ENCODE data around the gene IRF2BPL. TPM values are rescaled to one million over a fixed set of nuclear protein-coding genes. Genes with fewer than 3 reads are reported as not detected.
A peak's percentile ranks its signal among the peaks of the same experiment; 100 is the strongest.
"Not testable (repeated sequence)": the region's sequence is repeated elsewhere in the genome, so short reads cannot be mapped to it uniquely, and the experiment has no call there.

IRF2BPL gene
- total RNA-seq, 1 experiment from 2014 or later: 83.3 TPM

DNA sequence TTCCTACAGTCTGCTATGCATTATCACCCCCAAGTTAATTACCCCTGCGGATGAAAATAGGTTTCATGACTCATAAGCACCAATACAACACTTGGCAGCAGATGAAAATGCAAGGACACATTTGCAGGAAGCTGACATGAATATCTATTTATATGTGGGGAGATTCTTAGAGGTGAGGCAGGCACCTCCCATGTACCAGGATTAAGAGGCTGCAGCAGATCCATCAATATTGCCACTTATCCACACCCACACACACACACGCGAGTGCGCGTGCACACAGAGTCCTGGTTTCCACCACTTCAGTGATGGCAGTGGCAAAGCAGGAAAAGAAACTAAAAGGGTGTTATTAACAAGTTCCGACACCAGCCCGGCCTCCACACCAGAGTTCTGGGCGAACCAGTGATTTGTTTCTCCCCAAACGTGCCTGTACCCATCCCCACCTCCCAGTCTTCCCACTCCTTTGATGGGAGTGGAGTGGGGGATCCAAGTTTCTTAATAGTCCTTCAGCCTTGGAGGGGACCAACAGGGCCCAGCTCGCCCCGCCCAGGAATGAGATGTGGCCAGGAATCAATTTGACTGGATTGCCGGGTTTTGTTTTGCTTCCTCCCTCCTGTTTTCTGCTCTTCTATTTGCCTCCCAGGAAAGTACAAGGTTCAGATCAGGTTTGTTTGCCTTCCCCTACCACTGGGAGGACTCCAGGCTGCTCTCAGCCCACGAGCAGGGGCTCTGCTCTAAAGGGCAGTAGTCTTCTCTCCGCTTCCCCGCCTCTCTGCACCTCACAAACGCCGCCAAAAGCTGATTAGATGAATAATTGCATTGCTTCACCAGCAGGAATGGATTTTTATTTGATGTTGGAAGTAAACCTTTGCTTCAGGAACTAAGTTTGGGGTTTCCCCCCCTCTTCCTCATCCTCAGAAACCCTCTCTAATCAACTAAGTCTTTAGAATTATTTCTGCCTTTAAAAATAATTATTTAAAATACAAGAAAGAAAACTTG, 5.2 kb downstream of the IRF2BPL start:
- H3K4me3 ChIP-seq (ENCODE audit: low read depth in 2 of 2, low read length in 2 of 2): peak overlapping the region; percentile 78 to 95
- TF ChIP-seq, protein P1, sequence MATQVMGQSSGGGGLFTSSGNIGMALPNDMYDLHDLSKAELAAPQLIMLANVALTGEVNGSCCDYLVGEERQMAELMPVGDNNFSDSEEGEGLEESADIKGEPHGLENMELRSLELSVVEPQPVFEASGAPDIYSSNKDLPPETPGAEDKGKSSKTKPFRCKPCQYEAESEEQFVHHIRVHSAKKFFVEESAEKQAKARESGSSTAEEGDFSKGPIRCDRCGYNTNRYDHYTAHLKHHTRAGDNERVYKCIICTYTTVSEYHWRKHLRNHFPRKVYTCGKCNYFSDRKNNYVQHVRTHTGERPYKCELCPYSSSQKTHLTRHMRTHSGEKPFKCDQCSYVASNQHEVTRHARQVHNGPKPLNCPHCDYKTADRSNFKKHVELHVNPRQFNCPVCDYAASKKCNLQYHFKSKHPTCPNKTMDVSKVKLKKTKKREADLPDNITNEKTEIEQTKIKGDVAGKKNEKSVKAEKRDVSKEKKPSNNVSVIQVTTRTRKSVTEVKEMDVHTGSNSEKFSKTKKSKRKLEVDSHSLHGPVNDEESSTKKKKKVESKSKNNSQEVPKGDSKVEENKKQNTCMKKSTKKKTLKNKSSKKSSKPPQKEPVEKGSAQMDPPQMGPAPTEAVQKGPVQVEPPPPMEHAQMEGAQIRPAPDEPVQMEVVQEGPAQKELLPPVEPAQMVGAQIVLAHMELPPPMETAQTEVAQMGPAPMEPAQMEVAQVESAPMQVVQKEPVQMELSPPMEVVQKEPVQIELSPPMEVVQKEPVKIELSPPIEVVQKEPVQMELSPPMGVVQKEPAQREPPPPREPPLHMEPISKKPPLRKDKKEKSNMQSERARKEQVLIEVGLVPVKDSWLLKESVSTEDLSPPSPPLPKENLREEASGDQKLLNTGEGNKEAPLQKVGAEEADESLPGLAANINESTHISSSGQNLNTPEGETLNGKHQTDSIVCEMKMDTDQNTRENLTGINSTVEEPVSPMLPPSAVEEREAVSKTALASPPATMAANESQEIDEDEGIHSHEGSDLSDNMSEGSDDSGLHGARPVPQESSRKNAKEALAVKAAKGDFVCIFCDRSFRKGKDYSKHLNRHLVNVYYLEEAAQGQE (IDR thresholded peaks at IDR 0.05; ENCODE audit: insufficient read depth in 1 of 2, low read depth in 2 of 2, low read length in 1 of 2): no peak
- peak; percentile 26 for TF ChIP-seq POLR2AphosphoS5 (IDR thresholded peaks at IDR 0.05; ENCODE audit: low read depth, low read length)
- H3K27me3 ChIP-seq (ENCODE audit: control insufficient read depth, insufficient read depth, low read length): no peaks in the 10 kb centered on the region
- H3K9me3 ChIP-seq (ENCODE audit: control insufficient read depth, insufficient read depth, low read depth, low read length): no peaks in the 10 kb centered on the region
- intact Hi-C loops (cut with micrococcal nuclease; ENCODE audit: unreplicated experiment) (loop anchor here (2.0 kb wide), 2 partner anchors 64 to 106 kb away; no protein-coding TSS in a partner anchor), in situ Hi-C loops (cut with HindIII; ENCODE audit: low pct_unique_long_range_greater_than_20kb, low sequenced_read_pairs) (no loop called here)
- ATAC-seq (no peak), DNase-seq (ENCODE audit: low read depth, low spot score) (no peak)
- ChIA-PET CTCF (interaction anchor here (0.6 to 1.0 kb wide), 2 partner anchors 104 to 109 kb away, joined by 3 to 6 read pairs; no protein-coding TSS in a partner anchor), POLR2A (interaction anchor here (1.5 kb wide), 1 partner anchor 68 kb away, joined by 15 read pairs; no protein-coding TSS in a partner anchor)
- peaks cover 22% of the 10 kb centered on the region for H3K4me1 ChIP-seq (ENCODE audit: control insufficient read depth, insufficient read depth, low read length)
- BruUV-seq (replicated peaks): no TSS peak
- H3K27ac ChIP-seq (ENCODE audit: low read length): peak overlapping the region; percentile 96
- H3K36me3 ChIP-seq (ENCODE audit: control insufficient read depth, insufficient read depth, low read length): peaks cover 9% of the 10 kb centered on the region; the same call in 1 of the 2 replicates

DNA sequence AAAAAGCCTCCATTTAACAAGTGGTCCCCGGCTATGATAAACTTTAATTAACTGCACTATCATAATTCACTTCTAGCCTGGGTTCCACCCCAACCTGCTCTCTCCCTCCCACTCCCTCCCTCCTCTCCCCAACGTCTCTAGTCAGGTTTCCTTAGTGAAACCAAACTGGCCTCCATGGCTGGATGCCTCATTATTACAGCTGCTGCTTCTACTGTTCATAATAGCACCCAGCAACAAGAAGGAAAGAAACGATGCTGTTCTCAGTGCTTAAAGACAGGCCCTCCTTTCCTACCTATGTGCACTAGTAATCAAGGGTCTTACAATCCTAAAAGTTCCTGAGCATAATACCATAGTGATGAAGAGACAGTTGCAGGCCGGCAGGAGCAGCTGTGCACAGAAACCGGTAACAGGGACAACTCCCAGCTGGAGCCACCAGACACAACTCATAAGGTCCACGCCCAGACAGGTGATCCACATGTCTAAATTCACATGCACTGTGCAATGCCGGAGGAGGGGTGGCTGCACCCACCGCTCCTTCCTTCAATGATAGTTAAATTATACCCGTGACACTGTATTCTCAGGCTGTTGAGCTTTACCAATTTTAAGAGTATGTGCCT, 6.2 kb downstream of the IRF2BPL start:
- no TSS peak for BruUV-seq (replicated peaks)
- DNase-seq (ENCODE audit: low read depth, low spot score) (no peak), ATAC-seq (no peak)
- Histone ChIP-seq H3K4me1 (ENCODE audit: control insufficient read depth, insufficient read depth, low read length) (peaks cover 22% of the 10 kb centered on the region), H3K9me3 (ENCODE audit: control insufficient read depth, insufficient read depth, low read depth, low read length) (no peaks in the 10 kb centered on the region), H3K27me3 (ENCODE audit: control insufficient read depth, insufficient read depth, low read length) (no peaks in the 10 kb centered on the region), H3K4me3 (ENCODE audit: low read depth in 2 of 2, low read length in 2 of 2) (peak overlapping the region; percentile 78 to 95), H3K27ac (ENCODE audit: low read length) (peak overlapping the region; percentile 96), H3K36me3 (ENCODE audit: control insufficient read depth, insufficient read depth, low read length) (peaks cover 9% of the 10 kb centered on the region; the same call in 1 of the 2 replicates)
- in situ Hi-C loops (cut with HindIII; ENCODE audit: low pct_unique_long_range_greater_than_20kb, low sequenced_read_pairs): no loop called here
- ChIA-PET CTCF (interaction anchor here (0.6 to 1.0 kb wide), 5 partner anchors 45 to 109 kb away, joined by 3 to 5 read pairs (median 4); no protein-coding TSS in a partner anchor), POLR2A (interaction anchor here (0.5 to 0.6 kb wide), 3 partner anchors 69 to 134 kb away, joined by 3 to 6 read pairs (median 4); no protein-coding TSS in a partner anchor)
- TF ChIP-seq POLR2AphosphoS5 (IDR thresholded peaks at IDR 0.05; ENCODE audit: low read depth, low read length) (peak; percentile 25; the same call in 1 of the 2 replicates), CTCF (IDR thresholded peaks at IDR 0.05) (no peak), SIN3A (IDR thresholded peaks at IDR 0.05; ENCODE audit: borderline replicate concordance, insufficient read depth, low read depth, low read length) (no peak)
- intact Hi-C loops (cut with micrococcal nuclease; ENCODE audit: unreplicated experiment): loop anchor here (2.0 kb wide), 2 partner anchors 64 to 106 kb away; no protein-coding TSS in a partner anchor

DNA sequence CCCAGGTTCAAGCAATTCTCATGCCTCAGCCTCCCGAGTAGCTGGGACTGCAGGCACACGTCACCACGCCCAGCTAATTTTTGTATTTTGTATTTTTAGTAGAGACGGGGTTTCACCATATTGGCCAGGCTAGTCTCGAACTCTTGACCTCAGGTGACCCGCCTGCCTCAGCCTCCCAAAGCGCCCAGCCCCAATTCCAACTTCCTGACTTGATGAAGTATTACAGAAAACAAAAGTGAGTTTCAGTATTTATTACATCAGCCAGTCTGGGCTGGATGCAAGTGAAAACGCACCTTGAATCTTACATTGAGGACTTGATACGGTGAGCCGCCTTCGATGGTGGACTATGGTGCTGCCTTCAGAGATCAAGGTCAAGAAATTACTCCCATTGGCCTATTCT, 7.1 kb downstream of the IRF2BPL start:
- H3K27me3 ChIP-seq (ENCODE audit: control insufficient read depth, insufficient read depth, low read length); in situ Hi-C loops (cut with HindIII; ENCODE audit: low pct_unique_long_range_greater_than_20kb, low sequenced_read_pairs); H3K36me3 ChIP-seq (ENCODE audit: control insufficient read depth, insufficient read depth, low read length); H3K4me3 ChIP-seq (ENCODE audit: low read depth in 2 of 2, low read length in 2 of 2); BruUV-seq (replicated peaks); DNase-seq (ENCODE audit: low read depth, low spot score); H3K9me3 ChIP-seq (ENCODE audit: control insufficient read depth, insufficient read depth, low read depth, low read length); ATAC-seq; intact Hi-C loops (cut with micrococcal nuclease; ENCODE audit: unreplicated experiment): not testable (repeated sequence)
- Histone ChIP-seq H3K4me1 (ENCODE audit: control insufficient read depth, insufficient read depth, low read length) (peaks cover 22% of the 10 kb centered on the region), H3K27ac (ENCODE audit: low read length) (peak overlapping the region; percentile 96)
- ChIA-PET POLR2A (interaction anchor here (0.6 kb wide), 1 partner anchor 92 kb away, joined by 4 read pairs; no protein-coding TSS in a partner anchor), CTCF (interaction anchor here (0.6 kb wide), 1 partner anchor 44 kb away, joined by 5 read pairs; no protein-coding TSS in a partner anchor)

Data from Panc1 (cell line).